Measurements from ENCODE around the gene TRIM7.

- TF ChIP-seq CTCF (conservative IDR thresholded peaks at IDR 0.05) (no peak), ZFX (IDR thresholded peaks at IDR 0.05) (no peak)
These were observed 34.7 kb downstream of the TRIM7 start for GRCh38 chr5:181170237-181170825.

Data from C4-2B (cell line).